Measurements from ENCODE around the gene SHROOM4. TPM values are rescaled to one million over a fixed set of nuclear protein-coding genes. Genes with fewer than 3 reads are reported as not detected.

SHROOM4 gene
- total RNA-seq, 1 donor from 2014 or later: not detected

DNA sequence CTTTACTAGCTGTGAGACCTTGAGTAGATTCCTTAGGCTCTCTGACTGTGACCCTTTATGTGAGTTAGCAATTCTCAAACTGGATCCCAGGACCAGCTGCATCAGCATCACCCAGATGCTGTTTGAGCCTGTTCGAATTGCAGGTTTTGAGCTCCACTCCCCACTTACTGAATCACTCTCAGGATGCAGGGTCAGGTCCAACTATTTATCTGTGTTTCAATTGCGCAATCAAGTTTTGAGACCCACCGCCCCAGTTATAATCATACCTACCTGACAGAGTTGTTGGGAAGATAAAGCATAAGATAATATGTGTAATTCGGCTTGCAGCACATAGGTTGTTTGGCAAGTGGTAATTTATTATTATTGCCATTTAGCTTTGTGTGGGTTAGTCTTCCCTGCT lies 187.6 kb downstream of the SHROOM4 start:
- H3K9me3 Mint-ChIP-seq: no peaks in the 10 kb centered on the region
- H3K4me1 Mint-ChIP-seq (ENCODE audit: low read depth): no peaks in the 10 kb centered on the region
- intact Hi-C loops (cut with micrococcal nuclease): no loop called here

DNA sequence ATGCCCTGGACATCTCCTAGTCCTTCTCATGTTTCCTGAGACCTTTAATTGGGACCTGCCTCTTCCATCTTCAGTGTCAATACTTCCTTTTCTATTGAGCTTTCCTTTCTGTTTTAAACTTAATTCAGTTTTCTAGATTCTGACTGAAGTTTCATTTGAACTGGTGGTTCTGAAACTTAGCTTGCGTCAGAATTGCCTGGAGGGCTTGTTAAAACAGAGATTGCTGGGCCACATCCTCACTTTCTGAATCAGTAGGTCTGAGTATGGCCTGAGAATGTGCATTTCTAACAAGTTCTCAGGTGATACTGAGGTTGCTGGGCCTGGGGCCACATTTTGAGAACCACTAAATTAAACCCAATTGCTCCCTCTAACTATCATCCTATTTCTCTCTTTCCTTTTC lies 191.2 kb downstream of the SHROOM4 start:
- intact Hi-C loops (cut with micrococcal nuclease): no loop called here
- H3K36me3 Mint-ChIP-seq (ENCODE audit: low read depth): no peaks in the 10 kb centered on the region
- H3K27ac Mint-ChIP-seq: no peak overlapping the region
- no peaks in the 10 kb centered on the region for H3K9me3 Mint-ChIP-seq
- no peak overlapping the region for H3K4me3 Mint-ChIP-seq (ENCODE audit: low read depth)
- no peak for DNase-seq (ENCODE audit: low spot score)
- H3K4me1 Mint-ChIP-seq (ENCODE audit: low read depth): no peaks in the 10 kb centered on the region
- H3K27me3 Mint-ChIP-seq (ENCODE audit: low read depth): no peaks in the 10 kb centered on the region

More for the DNA sequence above, 187.6 kb downstream of the SHROOM4 start:
- Mint-ChIP-seq H3K27ac (no peak overlapping the region), H3K36me3 (ENCODE audit: low read depth) (no peaks in the 10 kb centered on the region), H3K27me3 (ENCODE audit: low read depth) (no peaks in the 10 kb centered on the region), H3K4me3 (ENCODE audit: low read depth) (no peak overlapping the region)
- no peak for DNase-seq (ENCODE audit: low spot score)

DNA sequence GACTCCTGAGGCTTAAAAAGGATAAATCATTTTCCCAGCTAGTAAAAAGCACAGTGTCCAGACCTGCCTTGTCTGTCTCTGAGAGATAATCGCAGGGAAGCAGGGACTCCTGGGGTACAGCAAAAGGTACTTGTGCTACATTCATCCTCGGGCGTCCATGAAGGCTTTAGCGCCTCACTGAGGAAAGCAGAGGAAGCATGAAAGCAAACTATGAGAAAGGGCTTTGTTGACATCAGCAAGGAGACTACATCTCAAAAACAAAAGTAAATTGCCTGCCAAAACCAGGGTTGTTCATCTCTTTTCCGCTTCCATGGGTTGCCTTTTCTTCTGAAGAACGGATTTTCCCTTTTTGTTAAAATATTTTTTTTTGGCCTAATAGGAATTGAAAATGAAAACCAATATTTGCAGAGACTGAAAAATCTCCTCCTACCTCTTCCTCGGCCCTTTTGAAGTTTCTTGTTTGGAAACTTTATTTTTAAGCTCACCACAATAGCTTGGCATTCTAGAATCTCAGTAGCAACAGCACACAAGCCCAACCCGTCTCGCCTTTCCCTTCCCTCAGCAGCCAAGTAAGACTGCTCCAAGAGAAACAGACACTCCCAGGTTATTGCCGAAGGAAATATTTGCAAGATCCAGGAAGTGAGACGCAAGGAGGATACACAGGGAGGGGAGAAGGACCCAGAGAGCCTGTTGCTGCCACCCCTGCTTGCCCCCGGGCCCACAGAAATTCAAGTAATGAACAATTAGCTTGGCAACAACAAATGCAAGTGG lies 195.0 kb downstream of the SHROOM4 start:
- intact Hi-C loops (cut with micrococcal nuclease): no loop called here
- H3K27ac Mint-ChIP-seq: no peak overlapping the region
- H3K4me1 Mint-ChIP-seq (ENCODE audit: low read depth): no peaks in the 10 kb centered on the region
- H3K36me3 Mint-ChIP-seq (ENCODE audit: low read depth): no peaks in the 10 kb centered on the region
- no peaks in the 10 kb centered on the region for H3K9me3 Mint-ChIP-seq
- no peaks in the 10 kb centered on the region for H3K27me3 Mint-ChIP-seq (ENCODE audit: low read depth)
- no peak overlapping the region for H3K4me3 Mint-ChIP-seq (ENCODE audit: low read depth)
- DNase-seq (ENCODE audit: low spot score): no peak

- intact Hi-C loops (cut with micrococcal nuclease): no loop called here
- H3K27ac Mint-ChIP-seq: no peak overlapping the region
- H3K9me3 Mint-ChIP-seq: no peaks in the 10 kb centered on the region
- DNase-seq (ENCODE audit: low spot score): no peak
- H3K4me1 Mint-ChIP-seq (ENCODE audit: low read depth): no peaks in the 10 kb centered on the region
- H3K27me3 Mint-ChIP-seq (ENCODE audit: low read depth): peaks cover 3% of the 10 kb centered on the region
- no peak overlapping the region for H3K4me3 Mint-ChIP-seq (ENCODE audit: low read depth)
- no peaks in the 10 kb centered on the region for H3K36me3 Mint-ChIP-seq (ENCODE audit: low read depth)
Observed at GRCh38 chrX:50617183-50617582, 196.8 kb downstream of the SHROOM4 start.

DNA sequence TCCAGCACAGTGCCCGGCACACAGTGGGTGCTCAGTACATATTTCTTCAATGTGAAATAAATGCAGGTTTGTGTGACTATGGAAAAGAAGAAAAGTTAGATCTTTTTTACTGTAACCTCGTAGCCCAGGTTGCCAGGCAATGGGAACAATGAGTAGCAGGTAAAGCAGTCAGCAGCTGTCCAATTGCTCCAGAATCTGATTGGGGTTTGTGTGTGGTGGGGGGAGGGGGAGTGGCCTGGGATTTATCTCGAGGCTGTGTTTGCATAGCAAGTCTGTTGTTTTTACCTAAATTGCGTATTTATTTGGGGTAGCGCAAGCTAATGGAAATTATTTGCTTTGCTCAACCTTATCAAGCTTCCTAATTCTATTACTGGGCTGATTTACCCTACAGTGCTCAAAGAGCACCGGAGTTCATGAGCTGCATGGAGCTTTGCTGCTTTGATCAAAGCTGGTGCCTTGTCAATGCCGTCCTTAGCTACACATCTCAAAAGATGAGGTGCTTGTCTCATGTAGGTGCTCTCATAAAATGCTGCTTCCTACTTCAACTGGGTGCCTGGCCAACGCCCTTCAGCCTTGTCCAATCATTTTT lies 198.3 kb downstream of the SHROOM4 start:
- H3K27me3 Mint-ChIP-seq (ENCODE audit: low read depth): peaks cover 3% of the 10 kb centered on the region
- intact Hi-C loops (cut with micrococcal nuclease): no loop called here
- no peak overlapping the region for H3K4me3 Mint-ChIP-seq (ENCODE audit: low read depth)
- no peaks in the 10 kb centered on the region for H3K36me3 Mint-ChIP-seq (ENCODE audit: low read depth)
- no peak overlapping the region for H3K27ac Mint-ChIP-seq
- H3K9me3 Mint-ChIP-seq: no peaks in the 10 kb centered on the region
- no peak for DNase-seq (ENCODE audit: low spot score)
- no peaks in the 10 kb centered on the region for H3K4me1 Mint-ChIP-seq (ENCODE audit: low read depth)

GRCh38 chrX:50614460-50614859 lies 199.5 kb downstream of the SHROOM4 start:
- no peak overlapping the region for H3K27ac Mint-ChIP-seq
- no peaks in the 10 kb centered on the region for H3K4me1 Mint-ChIP-seq (ENCODE audit: low read depth)
- no peaks in the 10 kb centered on the region for H3K36me3 Mint-ChIP-seq (ENCODE audit: low read depth)
- intact Hi-C loops (cut with micrococcal nuclease): no loop called here
- DNase-seq (ENCODE audit: low spot score): no peak
- peaks cover 3% of the 10 kb centered on the region for H3K27me3 Mint-ChIP-seq (ENCODE audit: low read depth)
- no peak overlapping the region for H3K4me3 Mint-ChIP-seq (ENCODE audit: low read depth)
- no peaks in the 10 kb centered on the region for H3K9me3 Mint-ChIP-seq

- Mint-ChIP-seq H3K27ac (no peak overlapping the region), H3K4me1 (ENCODE audit: low read depth) (no peaks in the 10 kb centered on the region), H3K36me3 (ENCODE audit: low read depth) (no peaks in the 10 kb centered on the region), H3K27me3 (ENCODE audit: low read depth) (peaks cover 3% of the 10 kb centered on the region), H3K4me3 (ENCODE audit: low read depth) (no peak overlapping the region), H3K9me3 (no peaks in the 10 kb centered on the region)
- DNase-seq (ENCODE audit: low spot score): no peak
- intact Hi-C loops (cut with micrococcal nuclease): no loop called here
Observed at GRCh38 chrX:50613846-50614245, 200.1 kb downstream of the SHROOM4 start.

- Mint-ChIP-seq H3K36me3 (ENCODE audit: low read depth) (no peaks in the 10 kb centered on the region), H3K4me3 (ENCODE audit: low read depth) (no peak overlapping the region), H3K27ac (no peak overlapping the region), H3K9me3 (no peaks in the 10 kb centered on the region), H3K4me1 (ENCODE audit: low read depth) (no peaks in the 10 kb centered on the region), H3K27me3 (ENCODE audit: low read depth) (peaks cover 3% of the 10 kb centered on the region)
- no peak for DNase-seq (ENCODE audit: low spot score)
- intact Hi-C loops (cut with micrococcal nuclease): no loop called here
Observed at GRCh38 chrX:50609796-50610195, 204.2 kb downstream of the SHROOM4 start.

DNA sequence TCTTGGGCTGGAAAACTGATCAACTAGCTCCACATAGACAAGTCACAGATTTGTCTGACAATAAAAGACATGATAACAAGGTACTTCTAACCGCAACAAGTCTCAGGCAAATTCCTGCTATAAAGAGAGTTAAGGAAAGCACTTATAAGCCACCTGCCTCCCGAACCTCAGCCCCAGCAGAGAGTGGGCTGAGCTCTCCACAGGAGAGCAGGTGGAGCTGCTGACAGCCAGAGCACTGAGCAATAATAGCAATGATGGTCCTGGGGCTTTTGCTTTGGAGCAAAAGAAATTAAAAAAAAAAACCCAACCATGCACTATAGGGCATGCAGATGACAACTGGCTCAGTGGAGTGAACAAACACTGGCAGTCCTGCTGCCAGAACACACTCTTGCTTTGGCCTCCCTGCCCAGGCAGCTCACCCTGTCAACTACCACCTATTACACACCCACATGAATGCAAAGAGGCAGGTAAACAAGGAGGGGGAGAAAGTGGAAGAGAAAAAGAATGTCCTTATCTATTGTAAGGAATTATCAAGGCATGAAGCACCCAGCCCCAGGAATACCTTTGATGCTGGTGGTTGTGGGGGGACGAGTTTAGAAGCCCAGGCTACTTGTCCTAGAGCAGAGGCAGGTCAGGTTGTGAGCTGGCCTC lies 207.6 kb downstream of the SHROOM4 start:
- Mint-ChIP-seq H3K9me3 (no peaks in the 10 kb centered on the region), H3K27ac (no peak overlapping the region), H3K27me3 (ENCODE audit: low read depth) (no peaks in the 10 kb centered on the region), H3K36me3 (ENCODE audit: low read depth) (no peaks in the 10 kb centered on the region), H3K4me1 (ENCODE audit: low read depth) (no peaks in the 10 kb centered on the region), H3K4me3 (ENCODE audit: low read depth) (no peak overlapping the region)
- intact Hi-C loops (cut with micrococcal nuclease): no loop called here
- no peak for DNase-seq (ENCODE audit: low spot score)

- Mint-ChIP-seq H3K4me3 (ENCODE audit: low read depth) (no peak overlapping the region), H3K9me3 (no peaks in the 10 kb centered on the region), H3K36me3 (ENCODE audit: low read depth) (no peaks in the 10 kb centered on the region), H3K27me3 (ENCODE audit: low read depth) (no peaks in the 10 kb centered on the region), H3K27ac (no peak overlapping the region), H3K4me1 (ENCODE audit: low read depth) (no peaks in the 10 kb centered on the region)
- no peak for DNase-seq (ENCODE audit: low spot score)
- intact Hi-C loops (cut with micrococcal nuclease): no loop called here
Observed at GRCh38 chrX:50596056-50596455, 217.9 kb downstream of the SHROOM4 start.

GRCh38 chrX:50594788-50595187 lies 219.2 kb downstream of the SHROOM4 start:
- Mint-ChIP-seq H3K27ac (no peak overlapping the region), H3K9me3 (no peaks in the 10 kb centered on the region), H3K36me3 (ENCODE audit: low read depth) (no peaks in the 10 kb centered on the region), H3K4me3 (ENCODE audit: low read depth) (no peak overlapping the region), H3K27me3 (ENCODE audit: low read depth) (no peaks in the 10 kb centered on the region), H3K4me1 (ENCODE audit: low read depth) (no peaks in the 10 kb centered on the region)
- intact Hi-C loops (cut with micrococcal nuclease): no loop called here
- no peak for DNase-seq (ENCODE audit: low spot score)

GRCh38 chrX:50586980-50587379 lies 227.0 kb downstream of the SHROOM4 start:
- intact Hi-C loops (cut with micrococcal nuclease): no loop called here
- DNase-seq (ENCODE audit: low spot score): no peak
- Mint-ChIP-seq H3K27ac (no peak overlapping the region), H3K9me3 (no peaks in the 10 kb centered on the region), H3K27me3 (ENCODE audit: low read depth) (peaks cover 4% of the 10 kb centered on the region), H3K4me1 (ENCODE audit: low read depth) (no peaks in the 10 kb centered on the region), H3K36me3 (ENCODE audit: low read depth) (no peaks in the 10 kb centered on the region), H3K4me3 (ENCODE audit: low read depth) (no peak overlapping the region)

GRCh38 chrX:50586407-50586806 lies 227.6 kb downstream of the SHROOM4 start:
- intact Hi-C loops (cut with micrococcal nuclease): no loop called here

More at GRCh38 chrX:50586407-50586806, 227.6 kb downstream of the SHROOM4 start:
- no peak overlapping the region for H3K27ac Mint-ChIP-seq
- no peak for DNase-seq (ENCODE audit: low spot score)
- H3K27me3 Mint-ChIP-seq (ENCODE audit: low read depth): peaks cover 4% of the 10 kb centered on the region
- H3K36me3 Mint-ChIP-seq (ENCODE audit: low read depth): no peaks in the 10 kb centered on the region
- H3K9me3 Mint-ChIP-seq: no peaks in the 10 kb centered on the region
- no peak overlapping the region for H3K4me3 Mint-ChIP-seq (ENCODE audit: low read depth)
- no peaks in the 10 kb centered on the region for H3K4me1 Mint-ChIP-seq (ENCODE audit: low read depth)
